Activated CD4-positive, CD25-positive, alpha-beta regulatory T cell treated with anti-CD3 and anti-CD28 coated beads, Interleukin-2, amount 50 U/mL, for 16 hours (primary cell): ENCODE measurements around the gene FGFR4.
"Not testable (repeated sequence)": the region's sequence is repeated elsewhere in the genome, so short reads cannot be mapped to it uniquely, and the experiment has no call there.

Experiments used
- DNase-seq: peaks from one replicate; pipeline ENCODE4 v3.0.0-alpha.2; 2020; ENCODE audit warnings: low read depth, low spot score

The FGFR4 gene

DNA sequence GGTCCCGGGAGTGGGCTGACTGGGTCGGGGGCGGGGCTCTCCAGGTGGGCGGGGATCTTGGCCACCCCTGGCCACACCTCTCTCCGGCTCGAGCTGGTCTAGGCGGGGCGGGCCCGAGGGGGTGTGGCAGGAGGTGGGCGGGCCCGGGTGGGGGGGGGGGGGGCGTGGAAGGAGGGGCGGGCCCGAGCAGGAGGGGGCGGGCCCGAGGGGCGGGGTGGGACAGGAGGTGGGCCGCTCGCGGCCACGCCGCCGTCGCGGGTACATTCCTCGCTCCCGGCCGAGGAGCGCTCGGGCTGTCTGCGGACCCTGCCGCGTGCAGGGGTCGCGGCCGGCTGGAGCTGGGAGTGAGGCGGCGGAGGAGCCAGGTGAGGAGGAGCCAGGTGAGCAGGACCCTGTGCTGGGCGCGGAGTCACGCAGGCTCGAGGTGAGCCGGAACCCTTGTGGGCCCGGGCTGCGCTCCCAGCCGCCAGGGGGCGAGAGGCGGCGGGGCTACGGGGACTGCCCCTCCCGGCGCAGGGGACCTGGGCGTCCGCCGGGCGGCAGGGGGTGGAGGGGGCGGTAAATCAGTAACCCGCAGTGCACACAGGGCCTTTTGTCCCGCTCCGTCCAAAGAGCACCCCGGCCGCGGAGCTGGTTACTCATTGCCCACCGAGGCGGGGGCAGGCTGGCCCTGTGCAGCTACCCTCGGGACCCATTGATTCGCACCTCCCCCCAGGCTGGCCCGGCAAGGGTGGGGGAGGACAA, at the start of gene FGFR4:
FGFR4 (plus strand) TSS at position 262 of the 744 bp plus-strand sequence. CDS start 2,688 bp downstream, outside the sequence.
- peak; percentile 27 for DNase-seq

DNA sequence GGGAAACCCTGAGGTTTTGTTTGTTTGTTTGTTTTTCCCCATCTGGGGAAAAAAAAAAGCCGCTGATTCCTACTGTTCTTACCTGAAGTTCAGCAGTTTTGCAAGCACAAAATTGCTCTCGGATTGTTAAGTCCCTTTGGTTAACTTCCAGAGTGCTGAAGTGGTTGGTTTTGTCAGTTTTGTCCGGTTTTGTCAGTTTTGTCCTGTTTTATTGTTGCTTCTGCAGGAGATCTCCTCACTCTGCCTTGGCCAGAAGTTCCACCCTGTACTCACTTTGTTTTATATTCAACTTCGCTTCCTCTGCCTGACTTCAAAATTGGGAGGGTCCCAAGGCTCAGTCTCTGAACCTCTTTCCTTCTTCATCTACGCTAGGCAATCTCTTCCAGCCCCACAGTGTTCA, 49.8 kb upstream of the FGFR4 start:
- no peak for DNase-seq

DNA sequence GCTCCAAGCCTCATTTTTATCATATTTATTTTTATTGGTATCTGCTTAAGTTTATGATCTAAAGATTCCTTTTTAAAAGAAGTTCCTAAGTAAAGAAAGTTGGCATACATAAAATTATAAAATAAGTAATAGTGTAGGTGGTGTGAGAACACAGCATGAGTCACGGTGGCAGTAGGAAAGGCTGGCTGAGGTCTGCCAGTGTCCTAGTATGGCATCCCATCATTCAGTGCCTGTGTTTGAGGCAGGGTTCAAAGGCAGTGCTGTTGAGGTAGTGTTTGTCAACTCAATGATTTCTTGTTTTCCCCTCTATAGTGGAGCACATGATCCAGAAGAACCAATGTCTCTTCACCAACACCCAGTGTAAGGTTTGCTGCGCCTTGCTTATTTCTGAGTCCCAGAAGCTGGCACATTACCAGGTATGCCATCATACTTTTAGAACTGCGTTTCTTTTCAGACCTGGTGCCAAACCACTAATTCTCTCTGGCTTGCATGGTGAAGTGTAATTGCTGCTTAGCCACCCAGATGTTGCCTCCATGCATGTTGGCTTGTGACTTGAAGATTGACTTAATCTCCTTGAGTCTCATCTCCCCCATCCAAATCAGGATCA, 45.8 kb upstream of the FGFR4 start:
- DNase-seq = no peak

DNA sequence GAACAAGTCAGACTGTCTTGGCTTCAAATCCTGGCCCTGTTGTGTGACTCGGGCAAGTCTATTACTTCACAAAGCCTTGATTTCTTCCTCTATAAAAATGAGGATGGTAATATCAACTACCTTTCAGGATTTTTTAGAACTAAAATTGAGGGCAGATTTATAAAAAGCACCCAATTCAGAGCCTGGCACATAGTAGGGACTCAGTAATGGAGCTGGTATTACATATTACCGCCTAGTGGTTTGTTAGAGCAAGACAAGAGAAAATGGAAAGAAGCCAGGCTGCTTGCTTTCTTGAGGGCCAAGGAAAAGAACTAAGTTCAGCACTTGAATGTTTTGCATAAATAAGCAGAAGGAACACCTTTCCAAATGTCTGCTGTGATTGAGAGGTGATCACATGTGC, 44.8 kb upstream of the FGFR4 start:
- DNase-seq = no peak

DNA sequence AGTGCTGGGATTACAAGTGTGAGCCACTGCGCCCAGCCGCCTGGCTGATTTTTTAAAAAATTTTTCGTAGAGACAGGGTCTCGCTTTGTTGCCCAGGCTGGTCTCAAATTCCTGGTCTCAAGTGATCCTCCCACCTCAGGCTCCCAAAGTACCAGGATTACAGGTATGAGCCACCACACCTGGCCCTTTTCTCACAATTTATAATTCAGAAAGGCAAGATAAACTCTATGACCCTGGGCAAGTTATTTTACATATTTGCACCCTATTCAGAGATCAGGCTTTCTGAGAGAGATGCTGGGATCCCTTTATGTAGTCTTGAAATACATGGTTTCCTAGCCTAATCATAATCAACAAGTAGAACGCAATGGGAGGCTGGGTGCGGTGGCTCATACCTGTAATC, 43.6 kb upstream of the FGFR4 start:
- no peak for DNase-seq

DNA sequence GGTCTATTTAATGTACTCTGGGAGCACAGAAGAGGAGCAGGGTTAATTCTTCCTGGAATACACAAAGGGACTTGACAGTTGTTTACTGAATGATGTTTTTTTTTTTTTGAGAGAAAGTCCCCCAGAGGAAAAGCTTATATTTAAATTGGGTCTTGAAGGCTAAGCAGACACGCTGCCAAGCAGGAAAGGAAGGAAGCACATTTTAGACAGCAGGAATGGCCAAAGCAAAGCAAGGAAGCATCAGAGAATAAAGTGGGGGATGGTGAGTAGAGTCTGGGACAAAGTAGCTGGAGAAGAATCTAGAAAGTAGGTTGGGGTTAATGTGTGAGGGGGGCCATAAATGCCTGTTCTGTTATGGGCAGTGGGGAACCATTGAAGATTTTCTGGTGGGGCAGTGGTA, 42.8 kb upstream of the FGFR4 start:
- DNase-seq = no peak

DNA sequence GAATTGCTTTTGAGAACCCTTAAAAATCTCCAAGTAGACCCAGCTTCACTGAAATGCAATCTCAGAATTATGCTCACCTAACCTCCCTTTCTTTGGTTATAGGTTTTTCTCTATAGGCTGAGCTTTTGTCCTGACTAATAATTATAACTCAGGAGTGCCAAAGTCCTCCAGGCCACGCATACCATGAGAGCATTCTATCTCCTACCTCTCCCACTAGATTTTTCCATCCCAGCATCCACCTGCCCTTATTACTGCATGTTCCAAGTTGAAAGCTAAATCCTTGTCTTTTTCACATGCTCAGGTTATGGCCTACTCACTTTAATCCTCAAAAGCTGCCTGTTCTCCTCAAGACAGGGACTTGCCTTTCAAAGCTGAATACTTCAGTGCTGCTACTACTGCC, 42.1 kb upstream of the FGFR4 start:
- no peak for DNase-seq

DNA sequence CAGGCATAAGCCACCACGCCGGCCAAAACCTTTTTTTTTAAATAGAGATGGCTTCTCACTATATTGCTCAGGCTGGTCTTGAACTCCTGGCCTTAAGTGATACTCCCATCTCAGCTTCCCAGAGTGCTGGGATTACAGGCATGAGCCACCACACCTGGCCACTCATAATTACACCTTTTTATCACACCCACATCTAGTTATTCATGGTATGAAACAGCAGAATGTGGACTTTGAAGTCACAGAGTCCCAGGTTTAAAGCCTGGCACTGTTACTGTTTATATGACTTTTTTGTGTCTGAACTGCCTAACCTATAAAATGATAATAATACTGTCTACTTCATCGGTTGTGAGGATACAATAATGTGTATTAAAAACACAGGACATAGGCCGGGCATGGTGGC, 41.1 kb upstream of the FGFR4 start:
- no peak for DNase-seq

DNA sequence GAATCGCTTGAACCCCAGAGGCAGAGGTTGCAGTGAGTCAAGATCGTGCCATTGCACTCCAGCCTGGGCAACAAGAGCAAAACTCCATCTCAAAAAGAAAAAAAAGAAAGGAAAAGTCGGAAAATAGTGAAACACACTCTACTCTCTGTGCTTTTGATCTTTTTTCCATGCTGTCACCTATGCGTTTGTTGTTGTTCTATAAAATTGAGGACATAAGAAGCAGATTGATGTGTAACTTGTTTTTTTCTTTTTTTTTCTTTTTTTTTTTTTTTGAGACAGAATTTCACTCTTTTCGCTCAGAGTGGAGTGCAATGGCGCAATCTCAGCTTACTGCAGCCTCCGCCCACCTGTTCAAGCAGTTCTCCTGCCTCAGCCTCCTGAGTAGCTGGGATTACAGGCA, 38.2 kb upstream of the FGFR4 start:
- not testable (repeated sequence) for DNase-seq

DNA sequence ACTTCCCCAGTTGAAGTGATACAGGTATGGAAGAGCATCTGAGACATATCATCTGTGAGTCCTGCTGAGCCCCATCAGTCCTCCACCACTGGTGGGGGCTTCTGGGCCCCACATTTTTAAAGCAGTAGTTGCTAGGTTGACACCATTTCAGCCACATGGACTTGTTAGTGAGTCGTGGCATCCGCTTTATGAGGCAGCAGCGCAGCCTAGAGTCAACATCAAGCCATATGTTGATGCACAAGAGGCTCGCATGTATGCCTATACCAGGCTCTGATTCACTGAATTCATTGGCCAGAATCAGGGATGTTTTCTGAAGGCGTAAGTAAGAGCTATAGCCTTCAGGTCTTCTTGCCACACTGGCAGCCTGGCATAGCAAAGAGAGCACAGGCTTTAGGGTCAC, 37.4 kb upstream of the FGFR4 start:
- no peak for DNase-seq

DNA sequence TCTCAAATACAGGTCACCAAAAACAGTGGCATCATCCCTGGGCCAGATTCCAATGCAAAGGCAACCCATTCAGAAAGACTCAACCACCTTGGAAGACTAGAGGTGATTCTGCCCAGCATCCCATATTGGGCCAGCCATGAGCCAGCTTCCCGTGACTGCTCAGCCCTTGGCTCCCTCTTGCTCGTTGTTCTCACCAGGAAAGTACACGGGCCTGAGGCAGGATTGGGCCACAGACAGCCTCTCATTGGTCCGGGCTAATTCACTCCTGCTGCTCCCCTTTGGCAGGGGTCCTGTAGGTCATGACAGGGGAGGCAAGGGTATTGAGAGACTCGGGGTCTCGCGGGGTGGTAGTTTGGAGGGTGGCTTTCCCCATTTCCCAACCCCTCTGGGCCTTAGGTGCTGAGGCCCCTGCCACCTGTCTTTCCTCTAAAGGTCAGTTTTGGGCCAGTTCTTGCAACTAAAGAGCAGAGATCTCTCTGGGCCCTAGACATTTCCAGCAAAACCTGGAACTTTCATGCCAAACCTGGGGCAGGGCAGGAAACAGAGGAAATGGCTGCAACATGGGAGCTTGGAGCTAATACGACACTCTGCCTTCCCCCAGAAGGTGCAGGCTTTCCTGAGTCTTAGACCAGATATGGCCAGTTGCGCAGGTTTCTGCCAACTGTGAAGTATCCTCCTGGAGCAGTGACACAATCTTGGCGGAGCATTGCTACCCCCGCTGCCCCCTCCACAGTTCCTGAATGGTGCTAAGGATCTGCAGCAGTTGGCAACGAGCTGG, 22.0 kb upstream of the FGFR4 start:
- no peak for DNase-seq

DNA sequence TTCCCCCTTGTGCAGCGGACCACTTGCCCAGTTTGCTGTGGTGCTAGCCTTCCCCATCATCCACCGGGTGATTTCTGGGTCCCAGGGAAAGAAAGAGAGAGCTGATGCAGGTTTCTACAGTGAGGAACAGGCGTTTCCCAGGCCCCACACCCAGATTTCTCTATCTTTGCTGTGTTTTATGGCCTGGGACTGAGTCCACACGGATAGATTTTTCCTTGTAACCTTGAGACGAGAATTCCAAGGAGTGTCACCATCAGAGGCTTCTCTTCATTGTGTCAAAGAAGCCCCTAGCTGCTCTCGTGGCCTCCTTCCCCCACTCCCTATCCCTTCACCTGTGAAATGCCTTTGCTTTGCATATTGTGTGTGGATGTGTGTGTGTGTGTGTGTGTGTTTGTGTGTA, 21.2 kb upstream of the FGFR4 start:
- no peak for DNase-seq

DNA sequence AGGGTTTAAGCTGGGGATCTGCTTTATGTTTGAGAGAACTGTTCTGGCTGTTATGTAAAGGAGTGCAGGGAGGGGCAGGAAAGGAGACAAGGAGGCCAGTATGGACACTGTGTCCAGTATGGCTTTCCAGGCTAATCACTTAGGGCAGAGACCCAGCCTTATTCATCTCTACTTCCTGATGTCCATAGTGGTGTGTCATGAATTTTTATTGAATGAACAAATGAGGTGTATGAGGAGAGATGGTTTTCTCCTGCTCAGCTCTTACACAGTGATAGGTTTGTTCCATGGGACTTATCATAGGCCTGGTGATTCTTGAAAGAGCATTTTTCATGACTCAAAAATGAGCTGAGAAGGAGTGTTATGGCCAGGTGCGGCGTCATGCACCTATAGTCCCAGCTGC, 20.5 kb upstream of the FGFR4 start:
- no peak for DNase-seq

DNA sequence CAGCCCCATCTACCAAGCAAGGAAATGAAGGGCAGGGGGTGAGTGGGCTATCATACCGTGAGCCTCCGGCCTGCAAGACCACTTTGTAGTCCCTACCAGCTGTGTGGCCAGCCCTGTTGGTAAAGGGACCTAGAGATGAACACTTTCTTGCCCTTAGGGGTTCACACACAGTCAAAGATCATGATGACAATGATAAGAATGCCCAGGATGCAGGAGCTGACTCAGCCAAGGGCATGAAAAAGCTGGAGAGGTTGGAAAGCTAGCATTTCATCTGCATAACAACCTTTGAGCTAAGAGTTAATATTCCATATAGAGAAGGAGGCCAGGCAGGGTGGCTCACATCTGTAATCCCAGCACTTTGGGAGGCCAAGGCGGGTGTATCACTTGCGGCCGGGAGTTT, 19.2 kb upstream of the FGFR4 start:
- no peak for DNase-seq

DNA sequence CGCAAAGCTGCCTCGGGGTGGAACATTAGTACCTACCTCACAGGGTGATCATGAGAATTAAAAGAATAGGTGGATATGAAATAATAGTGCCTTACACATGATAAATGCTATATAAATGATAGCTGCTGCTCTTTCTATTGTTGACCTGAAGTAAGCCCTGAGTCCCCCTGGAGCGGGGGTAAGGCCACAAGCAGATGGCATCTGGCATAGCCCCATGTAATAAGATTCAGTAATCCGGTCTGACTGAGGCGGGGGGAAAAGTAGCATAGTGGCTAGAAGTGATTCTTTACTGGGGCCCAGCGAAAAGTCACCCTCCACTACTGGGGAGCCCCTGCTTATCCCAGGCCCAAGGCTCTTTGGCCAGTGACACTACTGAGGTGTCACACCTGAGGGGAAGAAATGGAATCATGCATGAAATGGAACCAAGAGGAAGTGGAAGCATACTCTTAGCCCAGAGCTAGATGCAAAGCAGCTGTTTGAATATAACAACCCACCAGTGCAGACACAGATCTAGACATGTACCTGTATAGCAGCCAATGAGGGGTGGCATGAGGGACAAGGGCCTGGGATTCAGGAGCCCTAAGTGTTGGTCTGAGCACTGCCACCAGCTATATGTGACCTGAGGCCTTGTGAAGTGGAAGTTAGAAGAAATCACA, 16.1 kb upstream of the FGFR4 start:
- no peak for DNase-seq

DNA sequence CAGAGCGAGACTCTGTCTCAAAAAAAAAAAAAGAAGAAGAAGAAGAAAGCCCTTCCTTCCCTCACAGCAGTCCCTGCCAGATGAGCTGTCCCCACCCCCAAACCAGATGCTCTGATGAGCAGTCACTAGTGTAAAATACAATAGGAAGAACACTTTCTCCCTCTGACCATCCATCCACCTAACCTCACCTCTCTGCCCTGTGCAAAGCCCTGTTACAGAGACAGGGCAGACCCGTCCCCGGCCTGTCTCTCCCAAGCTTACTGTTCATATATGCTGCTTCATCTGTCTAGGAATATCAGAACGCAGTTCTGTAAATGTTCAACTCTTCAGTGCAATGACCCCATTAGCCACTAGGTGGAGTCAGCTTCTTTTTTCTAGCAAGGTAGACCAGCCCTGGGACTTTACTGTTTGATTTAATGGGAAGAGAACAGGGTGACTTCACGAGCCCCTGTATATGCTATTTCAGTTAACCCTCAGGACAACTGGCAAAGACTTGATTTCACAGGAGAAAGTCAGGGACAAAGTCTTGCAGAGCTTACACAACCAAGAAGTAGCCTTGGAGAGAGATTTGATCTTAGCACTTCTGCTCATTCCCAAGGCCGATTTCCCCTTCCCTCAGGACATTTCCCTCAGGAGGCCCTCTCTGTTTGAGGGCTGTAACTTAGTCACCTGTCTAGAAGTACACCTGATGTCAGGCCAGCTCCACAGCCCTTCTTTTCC, 14.9 kb upstream of the FGFR4 start:
- peak; percentile 40 for DNase-seq

DNA sequence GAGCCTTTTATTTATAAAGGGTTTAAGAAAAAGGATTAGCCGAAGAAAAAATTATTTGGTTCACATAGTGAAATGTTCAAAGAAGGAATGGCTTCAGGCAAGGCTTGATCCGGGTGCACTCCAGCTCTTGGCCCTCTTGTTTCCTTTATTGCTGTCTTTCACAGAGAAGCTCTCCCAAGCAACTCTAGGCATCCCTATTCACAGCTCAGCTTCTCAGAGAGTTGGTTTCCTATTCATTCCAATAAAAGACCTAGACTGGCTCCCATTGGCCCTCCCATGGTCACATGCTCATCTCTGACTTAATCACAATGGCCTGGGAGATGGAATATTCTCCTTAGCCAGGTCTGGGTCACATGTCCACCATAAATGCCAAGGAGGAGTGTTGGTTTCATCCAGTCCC, 9.4 kb upstream of the FGFR4 start:
- no peak for DNase-seq

DNA sequence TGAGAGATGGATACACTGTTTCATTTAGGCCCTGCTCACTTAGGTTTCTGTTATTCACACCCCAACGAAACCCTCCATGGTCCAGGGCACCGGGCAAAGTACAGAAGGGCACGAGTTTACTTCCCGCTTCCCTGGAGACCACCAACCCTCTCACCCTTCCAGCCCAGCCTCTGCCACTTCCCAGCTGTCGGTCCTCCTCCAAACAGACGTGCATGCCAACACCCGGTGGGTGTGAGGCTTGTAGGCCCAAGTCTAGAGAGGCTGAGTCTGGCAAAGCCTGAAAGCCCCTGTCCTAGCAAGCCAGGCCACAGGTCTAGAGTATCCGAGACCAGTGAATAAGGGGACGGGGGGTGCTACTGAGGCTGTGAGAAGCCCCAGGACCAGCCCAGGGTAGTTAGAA, 7.1 kb upstream of the FGFR4 start:
- DNase-seq = no peak

DNA sequence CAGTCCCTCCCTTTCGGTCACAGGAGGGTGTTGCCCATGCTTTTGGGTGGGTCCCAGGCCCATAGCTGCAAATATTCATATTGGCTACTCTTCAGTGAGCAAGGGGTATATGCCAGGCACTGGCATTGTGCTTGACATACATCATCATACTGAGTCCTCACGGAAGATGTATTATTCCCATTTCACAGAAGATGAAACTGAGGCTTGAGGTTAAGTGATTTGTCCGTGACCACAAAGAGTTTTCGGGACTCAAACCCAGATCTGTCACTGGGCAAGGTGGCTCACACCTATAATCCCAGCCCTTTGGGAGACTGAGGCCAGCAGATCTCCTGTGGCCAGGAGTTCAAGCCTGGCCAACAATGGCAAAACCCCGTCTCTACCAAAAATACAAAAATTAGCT, 6.5 kb upstream of the FGFR4 start:
- DNase-seq = no peak

DNA sequence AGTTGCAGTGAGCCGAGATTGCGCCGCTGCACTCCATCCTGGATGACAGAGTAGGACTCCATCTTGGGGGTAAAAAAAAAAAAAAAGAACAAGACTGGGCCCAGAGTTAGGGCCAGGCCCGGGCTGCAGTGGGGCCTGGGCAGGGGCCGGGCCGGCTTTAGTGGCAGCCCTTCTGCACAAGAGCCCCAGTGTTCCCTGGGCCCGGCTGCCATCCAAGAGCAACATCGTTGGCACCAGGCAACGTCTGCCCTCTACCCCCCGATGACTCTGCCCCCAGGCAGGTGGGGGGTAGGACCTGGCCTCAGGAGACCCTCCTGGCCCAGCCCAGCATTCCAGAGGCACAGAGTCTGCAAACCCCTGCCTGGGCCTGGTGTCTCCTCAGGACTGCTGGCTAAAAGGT, 4.9 kb upstream of the FGFR4 start:
- no peak for DNase-seq

DNA sequence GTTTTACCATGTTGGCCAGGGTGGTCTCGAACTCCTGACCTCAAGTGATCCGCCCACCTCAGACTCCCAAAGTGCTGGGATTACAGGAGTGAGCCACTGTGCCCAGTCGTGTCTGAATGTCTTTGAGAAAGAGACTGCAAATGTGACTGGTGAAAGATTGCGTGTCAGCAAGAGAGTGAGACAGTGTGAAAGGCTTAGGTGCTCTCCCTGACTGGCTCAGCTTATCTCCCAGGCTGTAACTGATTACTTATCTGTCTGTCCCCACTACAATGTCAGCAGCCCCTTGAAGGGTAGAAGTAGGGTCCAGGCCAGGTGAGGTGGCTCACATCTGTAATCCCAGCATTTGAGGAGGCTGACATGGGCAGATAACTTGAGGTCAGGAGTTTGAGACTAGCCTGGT, 3.4 kb upstream of the FGFR4 start:
- DNase-seq = no peak

DNA sequence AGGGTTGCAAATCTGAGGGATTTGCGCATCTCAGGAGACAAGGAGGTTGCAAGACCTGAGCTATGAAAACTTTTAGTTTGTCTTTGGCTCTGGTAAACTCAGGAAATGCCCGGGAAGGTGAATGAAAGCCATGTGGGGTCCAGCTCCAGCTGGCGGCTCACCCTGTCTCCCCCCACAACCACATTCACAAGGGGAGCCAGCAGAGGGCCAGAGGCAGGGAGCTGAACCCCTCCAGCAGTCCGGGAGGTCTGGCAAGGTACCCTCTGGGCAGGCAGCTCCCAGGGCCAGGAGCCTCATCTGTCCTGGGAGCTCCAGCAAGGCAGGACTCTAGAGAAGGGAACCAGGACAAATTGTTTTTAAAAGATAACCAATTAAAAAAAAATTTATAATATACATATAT, 2.5 kb upstream of the FGFR4 start:
- no peak for DNase-seq
